Gastrocnemius medialis (tissue), 4 donors: ENCODE results near the gene LIMCH1.

ENCODE experiments used
- CTCF ChIP-seq, 5 experiments: fragments of 450-650 bp in 3 of 5; fragments of 200-600 bp in 2 of 5; sonication (generic) in 2 of 5; IDR thresholded peaks in 4 of 5; conservative IDR thresholded peaks in 1 of 5; 1 replicate in 4 of 5; 2 replicates in 1 of 5; pipeline ENCODE4 v1.5.1; 2016 to 2019; ENCODE audit warnings: antibody characterized with exemption in 5 of 5, mild to moderate bottlenecking in 3 of 5, moderate library complexity in 3 of 5
- POLR2A ChIP-seq, 2 donors: fragments of 450-650 bp; IDR thresholded peaks; one replicate each; pipeline ENCODE4 v1.6.1; 2017; ENCODE audit warnings: antibody characterized with exemption in 2 of 2, mild to moderate bottlenecking in 2 of 2, moderate library complexity in 2 of 2

GRCh38 chr4:41640906-41641305 lies 102.9 kb downstream of the LIMCH1 start:
- TF ChIP-seq CTCF (IDR thresholded peaks at IDR 0.05 in 4 of 5, conservative IDR thresholded peaks at IDR 0.05 in 1 of 5): no peak
- TF ChIP-seq POLR2A (IDR thresholded peaks at IDR 0.05): no peak
